Measurements from ENCODE around the gene AIP. TPM values are rescaled to one million over a fixed set of nuclear protein-coding genes. Genes with fewer than 3 reads are reported as not detected.
"Not testable (repeated sequence)": the region's sequence is repeated elsewhere in the genome, so short reads cannot be mapped to it uniquely, and the experiment has no call there.

Gene AIP
- total RNA-seq, 1 donor from 2014 or later, result 50.1 TPM

- Mint-ChIP-seq H3K9me3 (no peaks in the 10 kb centered on the region), H3K27me3 (ENCODE audit: low read depth) (peaks cover 2% of the 10 kb centered on the region), H3K36me3 (ENCODE audit: low read depth) (no peaks in the 10 kb centered on the region), H3K27ac (ENCODE audit: unreplicated experiment) (peak within 1 kb of the TSS; percentile 50), H3K4me3 (peak within 1 kb of the TSS; percentile 92), H3K4me1 (peaks cover 14% of the 10 kb centered on the region)
- peak; percentile 95 for DNase-seq (ENCODE audit: low read depth, low spot score)
- TF ChIP-seq CTCF (conservative IDR thresholded peaks at IDR 0.05), result peak; percentile 56
Observed at GRCh38 chr11:67468759-67469507, 13.9 kb upstream of the AIP start, which contains the start of gene TMEM134. Gene TMEM134 (minus strand): TSS chr11:67469251. CDS start chr11:67469192, 59 bp downstream.

- TF ChIP-seq CTCF (conservative IDR thresholded peaks at IDR 0.05), result peak; percentile 7
- H3K9me3 Mint-ChIP-seq, result no peaks in the 10 kb centered on the region
- H3K36me3 Mint-ChIP-seq (ENCODE audit: low read depth), result no peaks in the 10 kb centered on the region
- DNase-seq (ENCODE audit: low read depth, low spot score), result no peak
- H3K27me3 Mint-ChIP-seq (ENCODE audit: low read depth), result peaks cover 2% of the 10 kb centered on the region
- peaks cover 14% of the 10 kb centered on the region for H3K4me1 Mint-ChIP-seq
- peak overlapping the region; percentile 77 for H3K4me3 Mint-ChIP-seq
- peak overlapping the region; percentile 50 for H3K27ac Mint-ChIP-seq (ENCODE audit: unreplicated experiment)
Observed at GRCh38 chr11:67469508-67469811, 13.4 kb upstream of the AIP start.

- Mint-ChIP-seq H3K36me3 (ENCODE audit: low read depth) (no peaks in the 10 kb centered on the region), H3K27ac (ENCODE audit: unreplicated experiment) (no peak overlapping the region), H3K4me1 (peaks cover 10% of the 10 kb centered on the region), H3K9me3 (no peaks in the 10 kb centered on the region), H3K27me3 (ENCODE audit: low read depth) (peaks cover 2% of the 10 kb centered on the region), H3K4me3 (peak overlapping the region; percentile 77)
- no peak for DNase-seq (ENCODE audit: low read depth, low spot score)
- no peak for TF ChIP-seq CTCF (conservative IDR thresholded peaks at IDR 0.05)
Observed at GRCh38 chr11:67470337-67471002, 12.4 kb upstream of the AIP start.

- no peak for TF ChIP-seq CTCF (conservative IDR thresholded peaks at IDR 0.05)
- H3K27me3 Mint-ChIP-seq (ENCODE audit: low read depth), result peaks cover 2% of the 10 kb centered on the region
- DNase-seq (ENCODE audit: low read depth, low spot score), result no peak
- no peak overlapping the region for H3K4me3 Mint-ChIP-seq
- H3K27ac Mint-ChIP-seq (ENCODE audit: unreplicated experiment), result no peak overlapping the region
- H3K9me3 Mint-ChIP-seq, result peaks cover 3% of the 10 kb centered on the region
- H3K4me1 Mint-ChIP-seq, result peaks cover 9% of the 10 kb centered on the region
- peaks cover 3% of the 10 kb centered on the region for H3K36me3 Mint-ChIP-seq (ENCODE audit: low read depth)
Observed at GRCh38 chr11:67472882-67473281, 9.9 kb upstream of the AIP start.

- not testable (repeated sequence) for H3K27ac Mint-ChIP-seq (ENCODE audit: unreplicated experiment); H3K4me3 Mint-ChIP-seq
Observed at GRCh38 chr11:67476692-67477091, 6.1 kb upstream of the AIP start.

GRCh38 chr11:67477344-67478050, 5.3 kb upstream of the AIP start:
- not testable (repeated sequence) for H3K4me1 Mint-ChIP-seq; H3K27ac Mint-ChIP-seq (ENCODE audit: unreplicated experiment); H3K36me3 Mint-ChIP-seq (ENCODE audit: low read depth); H3K4me3 Mint-ChIP-seq; H3K27me3 Mint-ChIP-seq (ENCODE audit: low read depth); DNase-seq (ENCODE audit: low read depth, low spot score); H3K9me3 Mint-ChIP-seq

More at GRCh38 chr11:67476692-67477091, 6.1 kb upstream of the AIP start:
- not testable (repeated sequence) for DNase-seq (ENCODE audit: low read depth, low spot score); H3K9me3 Mint-ChIP-seq; H3K36me3 Mint-ChIP-seq (ENCODE audit: low read depth); H3K27me3 Mint-ChIP-seq (ENCODE audit: low read depth); H3K4me1 Mint-ChIP-seq

All from neural crest cell (in vitro differentiated cells).